GM18907 (cell line): ENCODE data around the gene MKKS.
A peak's percentile ranks its signal among the peaks of the same experiment; 100 is the strongest.

ENCODE experiments used
- ATAC-seq: cut with Tn5 transposase; IDR thresholded peaks from one replicate; pipeline ENCODE4 v1.9.1; 2021; ENCODE audit warnings: mild to moderate bottlenecking, moderate library complexity; ENCODE audit not compliant: unreplicated experiment

The MKKS gene

GRCh38 chr20:10433623-10434466 is at the start of gene MKKS:
MKKS (minus strand) TSS chr20:10434222; CDS start chr20:10413514, 20,708 bp downstream.
- ATAC-seq, result peak; percentile 65

GRCh38 chr20:10483691-10484090 is 49.7 kb upstream of the MKKS start:
- ATAC-seq, result no peak

GRCh38 chr20:10481676-10482075 is 47.7 kb upstream of the MKKS start:
- ATAC-seq, result no peak

GRCh38 chr20:10478930-10479329 is 44.9 kb upstream of the MKKS start:
- no peak for ATAC-seq

- ATAC-seq, result peak; percentile 77
Measured at GRCh38 chr20:10478205-10478604, 44.2 kb upstream of the MKKS start.

- peak; percentile 84 for ATAC-seq
Measured at GRCh38 chr20:10476319-10476724, 42.3 kb upstream of the MKKS start.

- ATAC-seq, result no peak
Measured at GRCh38 chr20:10475225-10475624, 41.2 kb upstream of the MKKS start.

GRCh38 chr20:10474606-10475184 is 40.7 kb upstream of the MKKS start:
- no peak for ATAC-seq

- no peak for ATAC-seq
Measured at GRCh38 chr20:10472871-10473270, 38.8 kb upstream of the MKKS start.

- ATAC-seq, result no peak
Measured at GRCh38 chr20:10470276-10470675, 36.3 kb upstream of the MKKS start.

GRCh38 chr20:10469599-10469998 is 35.6 kb upstream of the MKKS start:
- ATAC-seq, result no peak

GRCh38 chr20:10469056-10469455 is 35.0 kb upstream of the MKKS start:
- no peak for ATAC-seq

GRCh38 chr20:10468340-10468845 is 34.4 kb upstream of the MKKS start:
- no peak for ATAC-seq

GRCh38 chr20:10467681-10468339 is 33.8 kb upstream of the MKKS start:
- ATAC-seq, result no peak

- ATAC-seq, result no peak
Measured at GRCh38 chr20:10466855-10467254, 32.8 kb upstream of the MKKS start.

GRCh38 chr20:10466325-10466724 is 32.3 kb upstream of the MKKS start:
- no peak for ATAC-seq

GRCh38 chr20:10465135-10465534 is 31.1 kb upstream of the MKKS start:
- no peak for ATAC-seq

- no peak for ATAC-seq
Measured at GRCh38 chr20:10463622-10464021, 29.6 kb upstream of the MKKS start.

GRCh38 chr20:10462516-10462915 is 28.5 kb upstream of the MKKS start:
- no peak for ATAC-seq

- no peak for ATAC-seq
Measured at GRCh38 chr20:10461495-10461894, 27.5 kb upstream of the MKKS start.

GRCh38 chr20:10454151-10454750 is 20.2 kb upstream of the MKKS start:
- ATAC-seq, result peak; percentile 56
